Spleen (tissue), 7 donors: ENCODE measurements around the gene TRAPPC2.

Source experiments
- CTCF ChIP-seq, 11 experiments: fragments of 200-600 bp in 7 of 11; fragments of 450-650 bp in 4 of 11; sonication (generic) in 4 of 11; IDR thresholded peaks in 8 of 11; conservative IDR thresholded peaks in 3 of 11; 1 replicate in 7 of 11; 2 replicates in 4 of 11; pipeline versions ENCODE4 v1.4.0 to v1.8.0; 2016 to 2021; ENCODE audit warnings: antibody characterized with exemption in 11 of 11, inconsistent platforms in 4 of 11, mild to moderate bottlenecking in 1 of 11
- POLR2A ChIP-seq, 3 donors: fragments of 450-650 bp; IDR thresholded peaks; one replicate each; pipeline ENCODE4 v1.5.1; 2017; ENCODE audit warnings: antibody characterized with exemption in 3 of 3, mild to moderate bottlenecking in 1 of 3
- donor health status: DM: no; HTN: no; CAD: no; lungs with moderate emphysema.
- donor health status: DM: no; HTN: no; CAD: no.
- donor health status: DM: no; HTN: no; CAD: no.

GRCh38 chrX:13733506-13733905 lies 914 bp downstream of the TRAPPC2 start:
- TF ChIP-seq CTCF (IDR thresholded peaks at IDR 0.05 in 8 of 11, conservative IDR thresholded peaks at IDR 0.05 in 3 of 11) (no peak), POLR2A (IDR thresholded peaks at IDR 0.05) (no peak)
